Liver (tissue), 9 donors: ENCODE data around the gene ST6GALNAC4. TPM values are rescaled to one million over a fixed set of nuclear protein-coding genes. Genes with fewer than 3 reads are reported as not detected.

Experiments used
- DNase-seq: peaks from one replicate; pipeline ENCODE4 v3.0.0-alpha.2; 2017; ENCODE audit warnings: low spot score
- H3K27ac ChIP-seq, 2 donors: one replicate each; pipeline ENCODE4 v1.7.0; 2013; ENCODE audit warnings: inconsistent platforms in 2 of 2, low read length in 2 of 2, control low read depth in 1 of 2, low read depth in 1 of 2, mild to moderate bottlenecking in 1 of 2
- H3K27me3 ChIP-seq, 4 donors: one replicate each; pipeline versions ENCODE4 v1.6.1 to v1.7.0; 2013; ENCODE audit warnings: low read length in 3 of 4, inconsistent platforms in 1 of 4, mild to moderate bottlenecking in 1 of 4, moderate library complexity in 1 of 4; ENCODE audit not compliant: control insufficient read depth in 4 of 4, insufficient read depth in 4 of 4
- H3K36me3 ChIP-seq, 4 donors: one replicate each; pipeline versions ENCODE4 v1.6.1 to v1.7.0; 2013; ENCODE audit warnings: low read length in 3 of 4, mild to moderate bottlenecking in 3 of 4, low read depth in 1 of 4, moderate library complexity in 1 of 4; ENCODE audit not compliant: control insufficient read depth in 4 of 4, insufficient read depth in 3 of 4
- H3K4me1 ChIP-seq, 4 donors: one replicate each; pipeline versions ENCODE4 v1.6.1 to v1.7.0; 2013; ENCODE audit warnings: low read length in 3 of 4, mild to moderate bottlenecking in 3 of 4, moderate library complexity in 1 of 4; ENCODE audit not compliant: control insufficient read depth in 4 of 4, insufficient read depth in 4 of 4
- H3K4me3 ChIP-seq, 3 donors: one replicate each; pipeline versions ENCODE4 v1.6.1 to v1.7.0; 2013; ENCODE audit warnings: low read length in 3 of 3, control low read depth in 1 of 3, low read depth in 1 of 3, mild to moderate bottlenecking in 1 of 3
- H3K9ac ChIP-seq, 2 donors: one replicate each; pipeline ENCODE4 v1.7.0; 2013; ENCODE audit warnings: low read length in 2 of 2, mild to moderate bottlenecking in 2 of 2, moderate library complexity in 2 of 2, control low read depth in 1 of 2, low read depth in 1 of 2
- H3K9me3 ChIP-seq, 4 donors: one replicate each; pipeline versions ENCODE4 v1.6.1 to v1.7.0; 2013; ENCODE audit warnings: low read length in 3 of 4; ENCODE audit not compliant: control insufficient read depth in 4 of 4
- EGR1 ChIP-seq, 2 donors: IDR thresholded peaks; 2 replicates each; pipeline ENCODE4 v1.6.1; 2016 to 2018; ENCODE audit warnings: antibody characterized with exemption in 2 of 2, low read depth in 2 of 2
- FOXA1 ChIP-seq: IDR thresholded peaks from 2 replicates; pipeline ENCODE4 v1.6.1; 2016; ENCODE audit warnings: antibody characterized with exemption
- FOXA2 ChIP-seq: IDR thresholded peaks from 2 replicates; pipeline ENCODE4 v1.6.1; 2016; ENCODE audit warnings: antibody characterized with exemption
- GABPA ChIP-seq, 2 donors: IDR thresholded peaks in 1 of 2; conservative IDR thresholded peaks in 1 of 2; 2 replicates each; pipeline ENCODE4 v1.6.1; 2016; ENCODE audit warnings: antibody characterized with exemption in 2 of 2, mild to moderate bottlenecking in 1 of 2, moderate library complexity in 1 of 2
- HNF4A ChIP-seq, 2 donors: conservative IDR thresholded peaks; 2 replicates each; pipeline ENCODE4 v1.6.1; 2016; ENCODE audit warnings: antibody characterized with exemption in 2 of 2, mild to moderate bottlenecking in 2 of 2
- NR2F2 ChIP-seq: IDR thresholded peaks from 2 replicates; pipeline ENCODE4 v1.6.1; 2016; ENCODE audit warnings: antibody characterized with exemption
- RAD21 ChIP-seq, 2 donors: IDR thresholded peaks; 2 replicates each; pipeline ENCODE4 v1.6.1; 2016; ENCODE audit warnings: antibody characterized with exemption in 2 of 2, mild to moderate bottlenecking in 2 of 2
- RXRA ChIP-seq, 2 donors: IDR thresholded peaks; 2 replicates each; pipeline ENCODE4 v1.6.1; 2017 to 2018; ENCODE audit warnings: antibody characterized with exemption in 2 of 2, mild to moderate bottlenecking in 1 of 2
- SP1 ChIP-seq: IDR thresholded peaks from 2 replicates; pipeline ENCODE4 v1.6.1; 2018; ENCODE audit warnings: antibody characterized with exemption, mild to moderate bottlenecking
- YY1 ChIP-seq: IDR thresholded peaks from 2 replicates; pipeline ENCODE4 v1.6.1; 2016; ENCODE audit warnings: antibody characterized with exemption, mild to moderate bottlenecking
- WGBS: extraction: QIAGEN DNeasy Blood & Tissue Kit; methylation state at CpG from one replicate; pipeline ENCODE4 v1.1.7; 2013; 5-methylcytosine and 5-hydroxymethylcytosine counted together
- polyA plus RNA-seq, 2 donors: library from polyadenylated mRNA; stranded (reverse) in 1 of 2; unstranded in 1 of 2; fragments of 200-250 nt in 1 of 2; fragments of >200 nt in 1 of 2; fragmentation: Nextera tagmentation in 1 of 2; extraction: Ambion mirVana in 1 of 2; gene quantifications; one replicate each; pipeline versions ENCODE4 v1.2.1 to v1.2.3, GENCODE V29; 2013 to 2015
- total RNA-seq, 2 donors: library from RNA; depleted of rRNA; stranded (reverse); fragments of >200 nt; gene quantifications; one replicate each; pipeline ENCODE4 v1.2.3, GENCODE V29; 2014
- TF ChIP-seq, protein P1 (sequence below): IDR thresholded peaks from 2 replicates; pipeline ENCODE4 v1.6.1; 2016; ENCODE audit warnings: antibody characterized with exemption, mild to moderate bottlenecking
- TF ChIP-seq, protein P2 (sequence below): fragments of 150-350 bp; IDR thresholded peaks from 2 replicates; pipeline ENCODE4 v1.5.1; 2017; ENCODE audit warnings: improper control_type of control experiment, low read depth, low read length; ENCODE audit not compliant: missing input control
- TF ChIP-seq, protein P3 (sequence below): IDR thresholded peaks from 2 replicates; pipeline ENCODE4 v1.6.1; 2016; ENCODE audit warnings: antibody characterized with exemption
- donor health status: healthy.
- donor health status: healthy.
- donor health status: healthy.
- donor health status: healthy.
- donor health status: healthy.

Gene ST6GALNAC4
- total and polyA plus RNA-seq, 4 donors: 2.5 to 83.7 (median 7.5) TPM

DNA sequence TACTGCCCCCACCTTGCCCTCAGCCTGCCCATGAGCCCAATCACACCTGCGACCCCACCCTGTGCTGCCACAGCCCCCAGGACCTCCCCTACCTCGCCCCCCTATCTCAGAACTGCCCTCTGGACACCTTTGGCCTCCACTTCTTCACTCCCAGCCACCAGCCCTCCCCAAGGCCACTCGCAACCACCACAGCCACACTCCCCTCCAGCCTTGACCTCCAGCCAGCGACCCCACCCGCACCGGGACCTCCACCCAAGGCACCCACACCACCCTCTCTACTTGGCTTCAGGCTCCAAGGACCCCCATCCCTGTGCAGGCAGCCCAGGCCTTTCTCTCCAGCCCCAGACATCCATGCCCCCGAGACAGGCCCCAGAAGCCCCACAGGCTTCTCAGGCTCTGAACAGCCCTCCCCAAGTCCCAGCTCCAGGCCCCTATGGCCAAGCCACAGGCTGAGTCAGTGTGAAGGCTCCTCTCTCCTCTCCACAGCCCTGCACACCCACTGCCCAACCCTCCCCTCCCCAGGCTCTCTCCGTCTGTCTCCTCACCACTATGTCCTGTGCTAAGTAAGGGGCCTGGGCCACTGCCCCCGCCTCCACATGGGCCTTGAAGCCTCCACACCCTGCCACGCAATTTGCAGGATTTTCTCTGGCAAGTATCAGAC lies 41.4 kb downstream of the ST6GALNAC4 start:
- H3K4me1 ChIP-seq: peaks cover 10 to 37% (median 24%) of the 10 kb centered on the region in 4 donors
- H3K27me3 ChIP-seq: no peaks in the 10 kb centered on the region
- 92% methylated on average over 10 of the region's 10 CpGs for WGBS
- H3K9me3 ChIP-seq: no peaks in the 10 kb centered on the region
- H3K27ac ChIP-seq: no peak overlapping the region
- DNase-seq: no peak
- H3K4me3 ChIP-seq: no peak overlapping the region
- H3K36me3 ChIP-seq: peaks cover 0 to 3% (median under 1%) of the 10 kb centered on the region in 4 donors
- TF ChIP-seq FOXA1 (no peak), YY1 (no peak), NR2F2 (no peak), SP1 (no peak), RXRA (IDR thresholded peaks at IDR 0.05) (no peak)
- TF ChIP-seq, protein P1, sequence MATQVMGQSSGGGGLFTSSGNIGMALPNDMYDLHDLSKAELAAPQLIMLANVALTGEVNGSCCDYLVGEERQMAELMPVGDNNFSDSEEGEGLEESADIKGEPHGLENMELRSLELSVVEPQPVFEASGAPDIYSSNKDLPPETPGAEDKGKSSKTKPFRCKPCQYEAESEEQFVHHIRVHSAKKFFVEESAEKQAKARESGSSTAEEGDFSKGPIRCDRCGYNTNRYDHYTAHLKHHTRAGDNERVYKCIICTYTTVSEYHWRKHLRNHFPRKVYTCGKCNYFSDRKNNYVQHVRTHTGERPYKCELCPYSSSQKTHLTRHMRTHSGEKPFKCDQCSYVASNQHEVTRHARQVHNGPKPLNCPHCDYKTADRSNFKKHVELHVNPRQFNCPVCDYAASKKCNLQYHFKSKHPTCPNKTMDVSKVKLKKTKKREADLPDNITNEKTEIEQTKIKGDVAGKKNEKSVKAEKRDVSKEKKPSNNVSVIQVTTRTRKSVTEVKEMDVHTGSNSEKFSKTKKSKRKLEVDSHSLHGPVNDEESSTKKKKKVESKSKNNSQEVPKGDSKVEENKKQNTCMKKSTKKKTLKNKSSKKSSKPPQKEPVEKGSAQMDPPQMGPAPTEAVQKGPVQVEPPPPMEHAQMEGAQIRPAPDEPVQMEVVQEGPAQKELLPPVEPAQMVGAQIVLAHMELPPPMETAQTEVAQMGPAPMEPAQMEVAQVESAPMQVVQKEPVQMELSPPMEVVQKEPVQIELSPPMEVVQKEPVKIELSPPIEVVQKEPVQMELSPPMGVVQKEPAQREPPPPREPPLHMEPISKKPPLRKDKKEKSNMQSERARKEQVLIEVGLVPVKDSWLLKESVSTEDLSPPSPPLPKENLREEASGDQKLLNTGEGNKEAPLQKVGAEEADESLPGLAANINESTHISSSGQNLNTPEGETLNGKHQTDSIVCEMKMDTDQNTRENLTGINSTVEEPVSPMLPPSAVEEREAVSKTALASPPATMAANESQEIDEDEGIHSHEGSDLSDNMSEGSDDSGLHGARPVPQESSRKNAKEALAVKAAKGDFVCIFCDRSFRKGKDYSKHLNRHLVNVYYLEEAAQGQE: no peak
- no peak overlapping the region for H3K9ac ChIP-seq

DNA sequence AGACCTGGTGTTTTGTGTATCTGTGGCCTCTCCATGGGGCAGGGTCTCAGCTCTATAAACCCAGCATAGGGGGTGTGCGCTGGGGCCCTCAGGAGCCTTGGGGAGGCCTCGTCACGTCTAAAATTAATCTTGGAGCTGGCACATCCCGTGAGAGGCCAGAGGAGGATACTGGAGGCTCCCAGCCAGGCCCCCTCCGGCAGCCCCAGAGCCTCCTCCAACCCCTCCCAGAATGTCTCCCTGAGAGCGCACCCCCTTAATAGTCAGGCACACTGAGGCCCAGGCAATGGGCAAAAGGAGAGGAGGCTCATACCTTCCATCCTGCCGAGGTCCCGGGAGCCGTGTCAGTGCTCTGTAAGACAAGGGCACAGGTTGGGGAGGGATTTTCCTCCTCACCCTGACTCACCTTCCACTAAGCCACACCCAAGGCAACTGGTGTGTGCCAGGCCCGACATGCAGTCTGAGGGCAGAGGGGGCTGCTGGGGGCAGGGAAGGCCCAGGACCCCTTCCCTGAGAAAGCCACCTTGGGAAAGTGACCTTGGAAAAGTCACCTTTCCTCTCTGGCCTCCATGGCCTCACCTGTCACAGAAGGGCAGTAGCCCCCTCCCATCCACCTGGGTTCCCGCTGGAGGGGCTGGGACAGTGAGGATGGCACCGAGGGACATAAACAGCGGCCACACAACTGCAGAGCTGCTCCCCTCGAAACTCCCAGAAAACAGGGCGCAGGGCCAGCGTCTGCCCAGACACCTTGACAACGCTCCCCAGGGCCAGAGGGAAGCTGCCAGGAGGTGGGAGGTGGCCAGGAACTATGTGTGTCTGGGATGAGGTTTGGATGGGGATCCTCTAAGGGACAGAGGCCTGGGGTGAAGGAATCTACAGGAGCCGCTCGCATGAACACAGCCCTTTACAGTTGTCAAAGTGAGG lies 42.3 kb downstream of the ST6GALNAC4 start:
- no peak for TF ChIP-seq RAD21 (IDR thresholded peaks at IDR 0.05)
- TF ChIP-seq, protein P2, sequence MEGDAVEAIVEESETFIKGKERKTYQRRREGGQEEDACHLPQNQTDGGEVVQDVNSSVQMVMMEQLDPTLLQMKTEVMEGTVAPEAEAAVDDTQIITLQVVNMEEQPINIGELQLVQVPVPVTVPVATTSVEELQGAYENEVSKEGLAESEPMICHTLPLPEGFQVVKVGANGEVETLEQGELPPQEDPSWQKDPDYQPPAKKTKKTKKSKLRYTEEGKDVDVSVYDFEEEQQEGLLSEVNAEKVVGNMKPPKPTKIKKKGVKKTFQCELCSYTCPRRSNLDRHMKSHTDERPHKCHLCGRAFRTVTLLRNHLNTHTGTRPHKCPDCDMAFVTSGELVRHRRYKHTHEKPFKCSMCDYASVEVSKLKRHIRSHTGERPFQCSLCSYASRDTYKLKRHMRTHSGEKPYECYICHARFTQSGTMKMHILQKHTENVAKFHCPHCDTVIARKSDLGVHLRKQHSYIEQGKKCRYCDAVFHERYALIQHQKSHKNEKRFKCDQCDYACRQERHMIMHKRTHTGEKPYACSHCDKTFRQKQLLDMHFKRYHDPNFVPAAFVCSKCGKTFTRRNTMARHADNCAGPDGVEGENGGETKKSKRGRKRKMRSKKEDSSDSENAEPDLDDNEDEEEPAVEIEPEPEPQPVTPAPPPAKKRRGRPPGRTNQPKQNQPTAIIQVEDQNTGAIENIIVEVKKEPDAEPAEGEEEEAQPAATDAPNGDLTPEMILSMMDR: no peak
- TF ChIP-seq, protein P3, sequence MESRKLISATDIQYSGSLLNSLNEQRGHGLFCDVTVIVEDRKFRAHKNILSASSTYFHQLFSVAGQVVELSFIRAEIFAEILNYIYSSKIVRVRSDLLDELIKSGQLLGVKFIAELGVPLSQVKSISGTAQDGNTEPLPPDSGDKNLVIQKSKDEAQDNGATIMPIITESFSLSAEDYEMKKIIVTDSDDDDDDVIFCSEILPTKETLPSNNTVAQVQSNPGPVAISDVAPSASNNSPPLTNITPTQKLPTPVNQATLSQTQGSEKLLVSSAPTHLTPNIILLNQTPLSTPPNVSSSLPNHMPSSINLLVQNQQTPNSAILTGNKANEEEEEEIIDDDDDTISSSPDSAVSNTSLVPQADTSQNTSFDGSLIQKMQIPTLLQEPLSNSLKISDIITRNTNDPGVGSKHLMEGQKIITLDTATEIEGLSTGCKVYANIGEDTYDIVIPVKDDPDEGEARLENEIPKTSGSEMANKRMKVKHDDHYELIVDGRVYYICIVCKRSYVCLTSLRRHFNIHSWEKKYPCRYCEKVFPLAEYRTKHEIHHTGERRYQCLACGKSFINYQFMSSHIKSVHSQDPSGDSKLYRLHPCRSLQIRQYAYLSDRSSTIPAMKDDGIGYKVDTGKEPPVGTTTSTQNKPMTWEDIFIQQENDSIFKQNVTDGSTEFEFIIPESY: no peak
- TF ChIP-seq YY1: no peak
- TF ChIP-seq NR2F2: no peak
- TF ChIP-seq FOXA2: no peak
- no peak for TF ChIP-seq GABPA (IDR thresholded peaks at IDR 0.05 in 1 of 2, conservative IDR thresholded peaks at IDR 0.05 in 1 of 2)
- no peak for TF ChIP-seq RXRA (IDR thresholded peaks at IDR 0.05)
- TF ChIP-seq HNF4A (conservative IDR thresholded peaks at IDR 0.05): no peak
- no peak for TF ChIP-seq EGR1 (IDR thresholded peaks at IDR 0.05; ENCODE audit: low read depth in 2 of 2)
- TF ChIP-seq SP1: no peak
- peaks cover 12 to 37% (median 24%) of the 10 kb centered on the region in 4 donors for H3K4me1 ChIP-seq
- H3K9me3 ChIP-seq: no peaks in the 10 kb centered on the region
- H3K9ac ChIP-seq: no peak overlapping the region
- no peak overlapping the region for H3K4me3 ChIP-seq
- no peaks in the 10 kb centered on the region for H3K27me3 ChIP-seq
- DNase-seq: no peak
- H3K36me3 ChIP-seq: peaks cover 0 to 3% (median under 1%) of the 10 kb centered on the region in 4 donors
- H3K27ac ChIP-seq: no peak overlapping the region
- whole genome bisulfite sequencing: 91% methylated on average over 19 of the region's 19 CpGs
